ENCODE results near the gene CNBP. TPM values are rescaled to one million over a fixed set of nuclear protein-coding genes. Genes with fewer than 3 reads are reported as not detected.

CNBP gene
- total RNA-seq, 3 donors from 2014 or later, result 223 to 353 (median 234) TPM

- DNase-seq (no peak), ATAC-seq (peak; percentile 1)
- intact Hi-C loops (cut with DNase I, micrococcal nuclease), result no loop called here
- peak overlapping the region; percentile 68 for H3K4me3 ChIP-seq
- no peak for TF ChIP-seq CTCF (IDR thresholded peaks at IDR 0.05)
- no peaks in the 10 kb centered on the region for H3K9me3 ChIP-seq
- H3K36me3 ChIP-seq (ENCODE audit: low read depth), result no peaks in the 10 kb centered on the region
- H3K4me1 ChIP-seq (ENCODE audit: low read depth), result peaks cover 43% of the 10 kb centered on the region
These were observed 62.5 kb downstream of the CNBP start for GRCh38 chr3:129121016-129121791.

GRCh38 chr3:129120254-129121004, 63.3 kb downstream of the CNBP start:
- ATAC-seq (peak; percentile 65), DNase-seq (peak; percentile 90 to 96 (median 90))
- H3K36me3 ChIP-seq (ENCODE audit: low read depth), result no peaks in the 10 kb centered on the region
- no peaks in the 10 kb centered on the region for H3K9me3 ChIP-seq
- peaks cover 45% of the 10 kb centered on the region for H3K4me1 ChIP-seq (ENCODE audit: low read depth)
- peak; percentile 9 for TF ChIP-seq CTCF (IDR thresholded peaks at IDR 0.05)
- intact Hi-C loops (cut with DNase I, micrococcal nuclease), result no loop called here
- peak overlapping the region; percentile 68 for H3K4me3 ChIP-seq

- Histone ChIP-seq H3K4me3 (peak overlapping the region; percentile 68), H3K4me1 (ENCODE audit: low read depth) (peaks cover 45% of the 10 kb centered on the region), H3K36me3 (ENCODE audit: low read depth) (no peaks in the 10 kb centered on the region), H3K9me3 (no peaks in the 10 kb centered on the region)
- ATAC-seq (peak; percentile 50), DNase-seq (peak; percentile 75 to 83 (median 76))
- TF ChIP-seq CTCF (IDR thresholded peaks at IDR 0.05), result no peak
- intact Hi-C loops (cut with DNase I, micrococcal nuclease), result no loop called here
These were observed 64.2 kb downstream of the CNBP start for GRCh38 chr3:129119365-129120100.

GRCh38 chr3:129118745-129119144, 65.0 kb downstream of the CNBP start:
- Histone ChIP-seq H3K9me3 (no peaks in the 10 kb centered on the region), H3K36me3 (ENCODE audit: low read depth) (no peaks in the 10 kb centered on the region), H3K4me1 (ENCODE audit: low read depth) (peaks cover 45% of the 10 kb centered on the region), H3K4me3 (no peak overlapping the region)
- no peak for DNase-seq
- intact Hi-C loops (cut with DNase I, micrococcal nuclease), result no loop called here
- no peak for TF ChIP-seq CTCF (IDR thresholded peaks at IDR 0.05)
- no peak for ATAC-seq

Other genes starting within 250 kb of the CNBP start
- gene CFAP92, start 189.8 kb downstream of the CNBP start, total RNA-seq, result 1 to 10 TPM; 1.1 to 1.5 (median 1.3) TPM
- 10 to 100 TPM in 1 of 3 donors, 1 to 10 TPM in 2; 1.8 to 12.0 (median 3.6) TPM for gene EFCC1, start 182.6 kb downstream of the CNBP start, total RNA-seq
- gene GP9, start 123.1 kb downstream of the CNBP start, total RNA-seq, result under 1 TPM in 1 of 3 donors, not detected in 2; 0.90 TPM
- 10 to 100 TPM; 17.4 to 32.0 (median 30.5) TPM for gene RAB43, start 62.1 kb downstream of the CNBP start, total RNA-seq
- 10 to 100 TPM; 24.2 to 37.5 (median 28.9) TPM for gene ISY1, start 22.8 kb downstream of the CNBP start, total RNA-seq
- gene COPG1, start 65.7 kb upstream of the CNBP start, total RNA-seq, result 100 to 1,000 TPM; 157 to 274 (median 228) TPM
- gene HMCES, start 95.0 kb upstream of the CNBP start, total RNA-seq, result 10 to 100 TPM; 37.0 to 44.1 (median 41.4) TPM
- under 1 TPM; 0.38 to 0.69 (median 0.58) TPM for gene EFCAB12, start 244.7 kb upstream of the CNBP start, total RNA-seq